HepG2 (cell line): ENCODE results near the gene EEF1E1.

Source experiments
- EZH2 ChIP-seq: conservative IDR thresholded peaks from 2 replicates; pipeline ENCODE4 v1.6.1; 2012; ENCODE audit warnings: mild to moderate bottlenecking, low read depth, low read length, moderate library complexity
- REST ChIP-seq, 2 experiments: IDR thresholded peaks; 2 replicates each; pipeline ENCODE4 v1.6.1; 2011 to 2012; ENCODE audit warnings: low read length in 2 of 2, borderline replicate concordance in 1 of 2, low read depth in 1 of 2, mild to moderate bottlenecking in 1 of 2, moderate library complexity in 1 of 2
- SP4 ChIP-seq: sonication (generic); formaldehyde crosslinking; IDR thresholded peaks from 2 replicates; pipeline ENCODE4 v1.8.1; 2023; ENCODE audit warnings: mild to moderate bottlenecking, missing genetic modification reagents

GRCh38 chr6:8103726-8104125 is 1.4 kb upstream of the EEF1E1 start:
- TF ChIP-seq EZH2 (no peak), SP4 (CRISPR knock-in tag) (no peak), REST (IDR thresholded peaks at IDR 0.05; ENCODE audit: borderline replicate concordance in 1 of 2, low read depth in 1 of 2, low read length in 2 of 2) (no peak)
